ENCODE measurements around the gene MYT1.

DNA sequence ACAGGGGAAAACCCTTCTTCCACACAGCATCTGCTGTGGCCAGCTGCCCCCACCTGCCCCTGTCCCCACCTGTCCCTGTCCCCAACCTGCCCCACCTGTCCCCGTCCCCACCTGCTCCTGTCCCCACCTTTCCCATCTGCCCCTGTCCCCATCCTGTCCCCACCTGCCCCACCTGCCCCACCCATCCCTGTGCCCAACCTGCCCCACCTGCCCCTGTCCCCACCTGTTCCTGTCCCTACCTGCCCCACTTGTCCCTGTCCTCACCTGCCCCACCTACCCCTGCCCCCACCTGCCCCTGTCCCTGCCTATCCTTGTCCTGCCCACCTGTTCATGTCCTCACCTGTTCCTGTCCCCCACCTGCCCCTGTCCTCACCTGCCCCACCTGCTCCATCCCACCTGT lies 6.4 kb upstream of the MYT1 start:
- TF ChIP-seq POLR2A (IDR thresholded peaks at IDR 0.05), result no peak
- TF ChIP-seq, protein P1, sequence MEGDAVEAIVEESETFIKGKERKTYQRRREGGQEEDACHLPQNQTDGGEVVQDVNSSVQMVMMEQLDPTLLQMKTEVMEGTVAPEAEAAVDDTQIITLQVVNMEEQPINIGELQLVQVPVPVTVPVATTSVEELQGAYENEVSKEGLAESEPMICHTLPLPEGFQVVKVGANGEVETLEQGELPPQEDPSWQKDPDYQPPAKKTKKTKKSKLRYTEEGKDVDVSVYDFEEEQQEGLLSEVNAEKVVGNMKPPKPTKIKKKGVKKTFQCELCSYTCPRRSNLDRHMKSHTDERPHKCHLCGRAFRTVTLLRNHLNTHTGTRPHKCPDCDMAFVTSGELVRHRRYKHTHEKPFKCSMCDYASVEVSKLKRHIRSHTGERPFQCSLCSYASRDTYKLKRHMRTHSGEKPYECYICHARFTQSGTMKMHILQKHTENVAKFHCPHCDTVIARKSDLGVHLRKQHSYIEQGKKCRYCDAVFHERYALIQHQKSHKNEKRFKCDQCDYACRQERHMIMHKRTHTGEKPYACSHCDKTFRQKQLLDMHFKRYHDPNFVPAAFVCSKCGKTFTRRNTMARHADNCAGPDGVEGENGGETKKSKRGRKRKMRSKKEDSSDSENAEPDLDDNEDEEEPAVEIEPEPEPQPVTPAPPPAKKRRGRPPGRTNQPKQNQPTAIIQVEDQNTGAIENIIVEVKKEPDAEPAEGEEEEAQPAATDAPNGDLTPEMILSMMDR (IDR thresholded peaks at IDR 0.05), result no peak
